Subcutaneous adipose tissue (tissue), 4 donors: ENCODE results near the gene CNPY4. TPM values are rescaled to one million over a fixed set of nuclear protein-coding genes. Genes with fewer than 3 reads are reported as not detected.

Experiments used
- small RNA-seq: library from RNA; depleted of rRNA; stranded (forward); fragments of <200 nt; gene quantifications from one replicate; pipeline ENCODE3, GENCODE V24; 2016
- total RNA-seq, 4 donors: library from RNA; depleted of rRNA; stranded (reverse); fragments of >200 nt; gene quantifications; one replicate each; pipeline ENCODE4 v1.1.0, GENCODE V29; 2016
- TF ChIP-seq, protein P1 (sequence below): fragments of 450-650 bp; IDR thresholded peaks from one replicate; pipeline ENCODE4 v1.5.1; 2016; ENCODE audit warnings: low read depth, mild to moderate bottlenecking, control low read depth, antibody characterized with exemption, moderate library complexity

The CNPY4 gene
- total RNA-seq, 4 donors from 2014 or later: 5.3 to 13.0 (median 8.2) TPM

DNA sequence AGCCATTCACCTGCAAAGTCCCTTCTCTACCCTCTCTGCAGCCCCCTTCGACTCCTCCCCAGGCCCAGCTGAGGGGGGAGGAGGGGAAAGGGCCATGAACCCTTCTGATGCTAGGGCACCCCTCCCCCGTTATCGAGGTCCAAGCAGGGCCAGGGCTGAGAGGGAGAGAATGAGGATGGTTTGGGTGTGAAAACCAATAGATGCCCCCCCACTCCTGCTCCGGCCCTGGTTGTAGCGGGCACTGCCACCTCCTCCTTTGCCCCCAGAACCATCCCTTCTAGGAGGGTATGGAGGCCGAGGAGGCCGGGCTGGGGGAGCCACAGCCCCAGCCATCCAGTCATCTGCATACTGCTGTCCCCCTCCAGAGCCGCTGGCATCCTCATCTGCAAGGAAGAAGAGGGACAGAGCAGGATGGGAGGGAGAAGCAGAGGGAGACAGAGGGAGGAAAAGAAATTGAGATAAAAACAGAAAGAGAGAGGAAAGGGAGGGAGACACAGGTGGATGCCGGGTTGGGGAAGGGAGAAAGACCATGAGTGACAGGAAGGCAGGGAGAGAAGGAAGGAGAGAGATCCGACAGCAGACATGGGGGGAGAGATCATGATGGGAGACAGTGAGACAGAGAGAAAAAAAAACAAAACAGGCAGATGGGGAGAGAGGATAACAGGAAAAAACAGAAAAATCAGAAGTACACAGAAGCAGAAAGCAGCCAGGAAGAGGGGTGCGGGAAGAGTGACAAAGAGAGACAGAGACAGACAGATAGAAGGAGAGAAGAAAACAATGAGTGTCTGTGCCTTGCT lies 50.9 kb downstream of the CNPY4 start:
- TF ChIP-seq, protein P1, sequence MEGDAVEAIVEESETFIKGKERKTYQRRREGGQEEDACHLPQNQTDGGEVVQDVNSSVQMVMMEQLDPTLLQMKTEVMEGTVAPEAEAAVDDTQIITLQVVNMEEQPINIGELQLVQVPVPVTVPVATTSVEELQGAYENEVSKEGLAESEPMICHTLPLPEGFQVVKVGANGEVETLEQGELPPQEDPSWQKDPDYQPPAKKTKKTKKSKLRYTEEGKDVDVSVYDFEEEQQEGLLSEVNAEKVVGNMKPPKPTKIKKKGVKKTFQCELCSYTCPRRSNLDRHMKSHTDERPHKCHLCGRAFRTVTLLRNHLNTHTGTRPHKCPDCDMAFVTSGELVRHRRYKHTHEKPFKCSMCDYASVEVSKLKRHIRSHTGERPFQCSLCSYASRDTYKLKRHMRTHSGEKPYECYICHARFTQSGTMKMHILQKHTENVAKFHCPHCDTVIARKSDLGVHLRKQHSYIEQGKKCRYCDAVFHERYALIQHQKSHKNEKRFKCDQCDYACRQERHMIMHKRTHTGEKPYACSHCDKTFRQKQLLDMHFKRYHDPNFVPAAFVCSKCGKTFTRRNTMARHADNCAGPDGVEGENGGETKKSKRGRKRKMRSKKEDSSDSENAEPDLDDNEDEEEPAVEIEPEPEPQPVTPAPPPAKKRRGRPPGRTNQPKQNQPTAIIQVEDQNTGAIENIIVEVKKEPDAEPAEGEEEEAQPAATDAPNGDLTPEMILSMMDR: no peak

DNA sequence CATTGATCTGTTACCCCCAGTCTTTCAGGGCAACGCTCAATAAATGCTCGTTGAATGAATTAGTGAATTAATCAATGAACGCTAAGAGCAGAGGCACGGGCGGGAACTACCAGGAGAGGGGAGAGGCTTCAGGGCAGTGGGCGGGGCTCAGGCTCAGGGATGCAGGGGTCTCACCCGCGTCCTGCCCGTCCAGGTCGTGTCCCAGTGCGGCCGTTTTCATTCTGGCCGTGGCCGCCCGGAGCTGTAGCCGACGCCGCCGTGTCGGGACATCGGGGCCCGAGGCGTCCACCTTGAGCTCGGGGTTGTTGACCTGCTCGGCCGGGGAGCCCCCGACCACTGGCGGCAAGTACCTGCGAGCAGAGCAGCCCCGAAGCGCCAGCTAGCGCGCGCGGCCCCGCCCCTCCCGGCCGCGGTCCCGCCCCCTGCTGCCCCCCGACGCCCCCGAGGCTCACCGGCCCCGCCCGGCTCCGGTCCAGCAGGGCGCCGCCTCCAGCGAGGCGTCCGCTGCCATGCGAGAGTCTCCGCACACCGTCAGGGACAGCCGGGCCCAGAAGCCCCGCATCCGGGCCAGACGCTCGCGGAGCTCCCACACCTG lies 51.8 kb downstream of the CNPY4 start:
- TF ChIP-seq, protein P1: no peak

DNA sequence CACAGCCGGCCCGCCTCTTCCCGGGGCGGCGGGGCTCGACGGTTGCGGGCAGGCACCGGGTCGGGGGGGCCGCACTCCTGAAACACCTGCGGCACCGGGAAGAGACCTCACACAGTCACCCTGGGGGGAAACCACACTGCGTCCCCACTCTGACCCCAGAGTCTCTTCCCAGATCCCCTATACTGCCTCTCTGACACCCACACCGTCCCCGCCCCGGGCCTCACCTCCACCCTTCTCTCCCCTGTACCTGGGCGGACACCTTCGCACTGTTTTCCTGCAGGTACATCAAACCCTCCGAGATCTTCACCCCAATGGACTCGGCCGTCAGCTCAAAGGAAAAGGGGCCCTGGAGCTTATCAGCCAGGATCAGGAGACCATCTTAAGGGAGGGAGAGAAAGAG lies 52.4 kb downstream of the CNPY4 start:
- TF ChIP-seq, protein P1: no peak

DNA sequence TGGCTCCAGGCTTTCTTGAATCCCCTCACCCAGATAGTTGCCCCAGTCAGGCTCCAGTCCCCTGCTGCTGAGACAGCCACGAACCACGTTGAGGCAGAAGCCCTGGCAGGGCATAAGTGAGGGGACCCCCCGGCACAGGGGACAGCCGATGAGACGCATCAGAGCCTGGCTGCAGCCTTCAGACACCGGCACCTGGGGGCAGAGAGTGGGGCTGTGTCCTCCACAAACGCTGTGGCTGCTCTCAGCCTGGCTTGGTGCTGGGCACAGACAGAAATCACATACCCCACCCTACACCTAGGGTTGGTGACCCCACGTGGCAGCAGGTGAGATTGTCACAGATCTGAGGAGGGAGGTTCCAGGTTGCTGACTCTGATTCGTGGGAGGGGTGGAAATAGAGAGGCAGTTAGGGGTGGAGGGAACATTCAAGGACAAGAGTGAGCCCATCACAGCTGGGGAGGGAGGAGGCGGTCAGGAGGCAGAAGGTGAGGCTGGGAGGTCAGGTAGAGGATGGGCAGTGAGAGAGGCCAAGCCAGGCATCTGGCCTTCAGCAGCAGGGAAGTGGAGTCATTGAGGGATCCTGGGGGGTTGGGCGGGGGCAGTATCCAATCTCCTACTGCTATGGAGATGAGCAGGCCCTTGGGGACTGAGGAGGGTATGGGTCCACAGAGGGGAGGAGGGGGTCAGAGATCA lies 54.5 kb downstream of the CNPY4 start:
- TF ChIP-seq, protein P1: no peak

GRCh38 chr7:100174582-100174981 lies 55.1 kb downstream of the CNPY4 start:
- TF ChIP-seq, protein P1: no peak

Small RNAs within 50 kb of the gene (small RNA-seq; reads per million reads assigned to genes)
- 36.5 reads per million, percentile 96 among the genes with 10 or more reads in this experiment for gene MIR106B
- 558 reads per million, percentile 99 among the genes with 10 or more reads in this experiment for gene MIR25
- gene MIR93: 75.4 reads per million, percentile 97 among the genes with 10 or more reads in this experiment

Other genes with a start within 250 kb of the CNPY4 start
- gene OR2AE1, start 242.6 kb upstream of the CNPY4 start, total RNA-seq: under 1 TPM in 1 of 4 donors, not detected in 3; 0.98 TPM
- gene TRIM4, start 200.1 kb upstream of the CNPY4 start, total RNA-seq: 10 to 100 TPM; 33.5 to 50.5 (median 42.0) TPM
- gene GJC3, start 190.0 kb upstream of the CNPY4 start, total RNA-seq: 1 to 10 TPM in 1 of 4 donors, under 1 TPM in 1, not detected in 2; 0.68 to 2.1 TPM
- gene AZGP1, start 143.6 kb upstream of the CNPY4 start, total RNA-seq: 100 to 1,000 TPM in 1 of 4 donors, 10 to 100 TPM in 3; 31.5 to 411 (median 51.0) TPM
- gene ZKSCAN1, start 104.0 kb upstream of the CNPY4 start, total RNA-seq: 10 to 100 TPM; 28.5 to 39.9 (median 33.8) TPM
- 10 to 100 TPM in 3 of 4 donors, 1 to 10 TPM in 1; 6.7 to 15.6 (median 12.1) TPM for gene ZSCAN21, start 69.9 kb upstream of the CNPY4 start, total RNA-seq
- 10 to 100 TPM; 14.8 to 29.3 (median 25.2) TPM for gene ZNF3, start 37.9 kb upstream of the CNPY4 start, total RNA-seq
- 10 to 100 TPM; 50.5 to 74.4 (median 57.0) TPM for gene COPS6, start 30.7 kb upstream of the CNPY4 start, total RNA-seq
- 10 to 100 TPM; 20.1 to 66.1 (median 46.7) TPM for gene MCM7, start 18.2 kb upstream of the CNPY4 start, total RNA-seq
- gene AP4M1, start 18.0 kb upstream of the CNPY4 start, total RNA-seq: 10 to 100 TPM in 3 of 4 donors, 1 to 10 TPM in 1; 6.7 to 25.6 (median 18.0) TPM
- 10 to 100 TPM in 3 of 4 donors, 1 to 10 TPM in 1; 9.8 to 36.2 (median 26.2) TPM for gene TAF6, start 276 bp upstream of the CNPY4 start, total RNA-seq
- 1 to 10 TPM in 3 of 4 donors, under 1 TPM in 1; 0.66 to 2.7 (median 2.3) TPM for gene MBLAC1, start 7.3 kb downstream of the CNPY4 start, total RNA-seq
- gene LAMTOR4, start 29.3 kb downstream of the CNPY4 start, total RNA-seq: 100 to 1,000 TPM; 142 to 268 (median 250) TPM
- 1 to 10 TPM; 2.6 to 6.7 (median 4.6) TPM for gene TRAPPC14, start 39.1 kb downstream of the CNPY4 start, total RNA-seq
- gene GAL3ST4, start 49.0 kb downstream of the CNPY4 start, total RNA-seq: 1 to 10 TPM in 3 of 4 donors, under 1 TPM in 1; 0.85 to 3.6 (median 1.5) TPM
- gene GPC2, start 57.7 kb downstream of the CNPY4 start, total RNA-seq: 1 to 10 TPM in 1 of 4 donors, under 1 TPM in 1, not detected in 2; 0.66 to 2.7 TPM
- 1 to 10 TPM in 2 of 4 donors, under 1 TPM in 2; 0.65 to 3.6 (median 1.9) TPM for gene STAG3, start 58.3 kb downstream of the CNPY4 start, total RNA-seq
- gene PVRIG, start 100.3 kb downstream of the CNPY4 start, total RNA-seq: under 1 TPM in 3 of 4 donors, not detected in 1; 0.34 to 0.66 (median 0.49) TPM
- gene SPDYE3, start 188.1 kb downstream of the CNPY4 start, total RNA-seq: not detected
- gene PILRB, start 238.5 kb downstream of the CNPY4 start, total RNA-seq: 100 to 1,000 TPM in 1 of 4 donors, 10 to 100 TPM in 3; 21.8 to 154 (median 34.0) TPM